HepG2 (cell line): Measurements from ENCODE around the gene AMZ2. TPM values are rescaled to one million over a fixed set of nuclear protein-coding genes. Genes with fewer than 3 reads are reported as not detected.

Experiments used
- CBX1 ChIP-seq: IDR thresholded peaks from one replicate; pipeline ENCODE4 v1.6.1; 2016; ENCODE audit warnings: antibody characterized with exemption, low read depth
- CBX2 ChIP-seq, 2 experiments: fragments of 200-600 bp in 1 of 2; sonication (generic); formaldehyde crosslinking in 1 of 2; IDR thresholded peaks; 2 replicates each; pipeline versions ENCODE4 v1.7.0 to v1.8.1; 2018 to 2022; ENCODE audit warnings: low read depth in 2 of 2, low read length in 1 of 2, mild to moderate bottlenecking in 1 of 2, missing genetic modification reagents in 1 of 2
- GTF2F1 ChIP-seq: fragments of 150-350 bp; IDR thresholded peaks from 2 replicates; pipeline ENCODE4 v1.6.1; 2014; ENCODE audit warnings: low read length
- NCOA2 ChIP-seq: sonication (generic); formaldehyde crosslinking; IDR thresholded peaks from 2 replicates; pipeline ENCODE4 v1.8.0; 2022; ENCODE audit warnings: inconsistent platforms
- NFYB ChIP-seq: sonication (generic); formaldehyde crosslinking; IDR thresholded peaks from 2 replicates; pipeline ENCODE4 v1.4.0; 2020; ENCODE audit warnings: missing genetic modification reagents
- PITX1 ChIP-seq: sonication (generic); formaldehyde crosslinking; IDR thresholded peaks from 2 replicates; pipeline ENCODE4 v1.5.1; 2020; ENCODE audit warnings: mild to moderate bottlenecking, missing genetic modification reagents
- SMAD3 ChIP-seq: sonication (generic); formaldehyde crosslinking; IDR thresholded peaks from 2 replicates; pipeline ENCODE4 v1.4.0; 2020; ENCODE audit warnings: missing genetic modification reagents
- SRY ChIP-seq: sonication (generic); formaldehyde crosslinking; IDR thresholded peaks from 2 replicates; pipeline ENCODE4 v1.8.0; 2022; ENCODE audit warnings: mild to moderate bottlenecking, missing genetic modification reagents
- ZNF232 ChIP-seq: sonication (generic); formaldehyde crosslinking; IDR thresholded peaks from 2 replicates; pipeline ENCODE4 v1.4.0; 2020; ENCODE audit warnings: missing genetic modification reagents, borderline replicate concordance
- ZNF343 ChIP-seq: sonication (generic); formaldehyde crosslinking; IDR thresholded peaks from 2 replicates; pipeline ENCODE4 v1.4.0; 2020; ENCODE audit warnings: mild to moderate bottlenecking, missing genetic modification reagents
- ZNF557 ChIP-seq: sonication (generic); formaldehyde crosslinking; IDR thresholded peaks from 2 replicates; pipeline ENCODE4 v1.4.0; 2020; ENCODE audit warnings: missing genetic modification reagents
- ZNF703 ChIP-seq: sonication (generic); formaldehyde crosslinking; IDR thresholded peaks from 2 replicates; pipeline ENCODE4 v1.5.1; 2020; ENCODE audit warnings: missing genetic modification reagents, mild to moderate bottlenecking, moderate library complexity, borderline replicate concordance
- ZNF776 ChIP-seq: sonication (generic); formaldehyde crosslinking; IDR thresholded peaks from 2 replicates; pipeline ENCODE4 v1.4.0; 2020; ENCODE audit warnings: mild to moderate bottlenecking, missing genetic modification reagents
- ZNF777 ChIP-seq: sonication (generic); formaldehyde crosslinking; IDR thresholded peaks from 2 replicates; pipeline ENCODE4 v1.4.0; 2020; ENCODE audit warnings: missing genetic modification reagents
- ZSCAN31 ChIP-seq: sonication (generic); formaldehyde crosslinking; IDR thresholded peaks from 2 replicates; pipeline ENCODE4 v1.5.0; 2020; ENCODE audit warnings: low read depth, mild to moderate bottlenecking, missing genetic modification reagents
- polyA plus RNA-seq, 8 experiments: library from polyadenylated mRNA; depleted of rRNA in 3 of 8; stranded (reverse) in 7 of 8; unstranded in 1 of 8; fragments of >200 nt; fragmentation: Illumina TruSeq in 4 of 8; extraction: Trizol in 4 of 8; gene quantifications; 2 replicates each; pipeline versions ENCODE4 v1.2.1 to v1.2.3, GENCODE V29; 2011 to 2016; ENCODE audit warnings: low read depth in 4 of 8, missing spikeins in 1 of 8, mixed read lengths in 1 of 8; ENCODE audit not compliant: insufficient read depth in 1 of 8
- total RNA-seq, 5 experiments: library from RNA; depleted of rRNA; stranded (reverse); fragments of >200 nt; fragmentation: Illumina TruSeq; extraction: Trizol; gene quantifications; 2 replicates each; pipeline ENCODE4 v1.2.3, GENCODE V29; 2016; ENCODE audit warnings: low read depth in 1 of 5
- TF ChIP-seq, protein P1 (sequence below): IDR thresholded peaks from 2 replicates; pipeline ENCODE4 v1.6.1; 2018; ENCODE audit warnings: missing genetic modification reagents
- TF ChIP-seq, protein P2 (sequence below): sonication (generic); formaldehyde crosslinking; IDR thresholded peaks from 2 replicates; pipeline ENCODE4 v1.5.1; 2020; ENCODE audit warnings: mild to moderate bottlenecking, moderate library complexity, missing genetic modification reagents
- TF ChIP-seq, protein P3 (sequence below): sonication (generic); formaldehyde crosslinking; IDR thresholded peaks from 2 replicates; pipeline ENCODE4 v1.5.0; 2020; ENCODE audit warnings: mild to moderate bottlenecking, missing genetic modification reagents
- TF ChIP-seq, protein P4 (sequence below): sonication (generic); formaldehyde crosslinking; IDR thresholded peaks from 2 replicates; pipeline ENCODE4 v1.5.0; 2020; ENCODE audit warnings: missing genetic modification reagents
- TF ChIP-seq, protein P5 (sequence below), 2 experiments: fragments of 450-650 bp in 1 of 2; sonication (generic) in 1 of 2; formaldehyde crosslinking; IDR thresholded peaks; 2 replicates each; pipeline versions ENCODE4 v1.5.0 to v1.8.0; 2020 to 2022; ENCODE audit warnings: mild to moderate bottlenecking in 1 of 2, missing genetic modification reagents in 1 of 2
- TF ChIP-seq, protein P6 (sequence below): sonication (generic); formaldehyde crosslinking; conservative IDR thresholded peaks from 2 replicates; pipeline ENCODE4 v1.4.0; 2020; ENCODE audit warnings: missing genetic modification reagents

Gene AMZ2
- total and polyA plus RNA-seq, 2 of the 13 experiments (the other 11 are each of a cell fraction or from before 2014, with no cell fraction given) = 86.9 to 90.2 TPM

DNA sequence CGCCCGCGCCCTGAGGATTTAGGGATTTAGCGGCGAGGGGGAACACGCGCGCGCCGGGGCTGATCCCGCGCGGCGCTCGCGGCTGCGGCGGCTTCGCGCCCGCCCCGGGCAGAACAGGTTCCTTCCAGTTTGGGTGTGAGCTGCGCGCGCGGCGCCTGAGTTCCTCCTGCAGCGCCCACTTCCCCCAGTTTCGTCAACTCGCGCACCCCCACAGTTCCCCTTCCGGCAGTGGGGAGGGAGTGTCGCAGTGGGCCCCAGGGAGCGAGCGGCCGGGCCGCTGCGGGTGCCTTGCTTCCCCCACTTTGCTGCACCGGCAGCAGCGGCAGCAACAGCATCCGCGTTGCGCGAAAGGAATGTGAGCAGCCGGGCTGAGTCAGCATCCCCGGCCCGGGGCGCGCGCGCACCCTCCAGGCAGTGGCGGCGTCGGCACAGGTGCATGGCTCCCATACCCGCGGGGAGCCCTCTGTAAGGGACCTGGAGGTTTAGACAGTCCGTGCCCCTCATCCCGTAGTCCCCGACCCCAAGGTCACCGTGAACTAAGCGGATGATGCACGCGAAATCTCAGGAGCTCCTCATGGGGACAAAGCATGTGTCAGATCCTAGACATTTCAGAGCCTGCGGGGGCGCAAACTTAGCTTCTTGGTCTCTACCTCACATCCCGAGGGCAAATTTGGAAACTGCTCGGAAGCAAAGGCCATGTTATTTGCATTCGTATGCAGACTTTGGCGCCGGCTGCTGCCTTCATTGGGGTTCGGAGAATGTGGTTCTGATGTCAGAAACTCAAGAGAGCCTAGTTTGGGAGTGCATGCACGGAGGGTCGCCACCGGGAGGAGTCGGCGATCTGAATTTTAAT, 44.2 kb downstream of the AMZ2 start (continued):
- TF ChIP-seq, protein P1, sequence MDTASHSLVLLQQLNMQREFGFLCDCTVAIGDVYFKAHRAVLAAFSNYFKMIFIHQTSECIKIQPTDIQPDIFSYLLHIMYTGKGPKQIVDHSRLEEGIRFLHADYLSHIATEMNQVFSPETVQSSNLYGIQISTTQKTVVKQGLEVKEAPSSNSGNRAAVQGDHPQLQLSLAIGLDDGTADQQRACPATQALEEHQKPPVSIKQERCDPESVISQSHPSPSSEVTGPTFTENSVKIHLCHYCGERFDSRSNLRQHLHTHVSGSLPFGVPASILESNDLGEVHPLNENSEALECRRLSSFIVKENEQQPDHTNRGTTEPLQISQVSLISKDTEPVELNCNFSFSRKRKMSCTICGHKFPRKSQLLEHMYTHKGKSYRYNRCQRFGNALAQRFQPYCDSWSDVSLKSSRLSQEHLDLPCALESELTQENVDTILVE (CRISPR knock-in tag) = no peak; the same call in 1 of the 2 replicates
- TF ChIP-seq NFYB (CRISPR knock-in tag) (0 out of 2 replicates have a peak, but pooled peaks have one; percentile 9), ZNF343 (CRISPR knock-in tag) (peak; percentile 79; the same call in 1 of the 2 replicates), PITX1 (CRISPR knock-in tag) (peak; percentile 30; the same call in 1 of the 2 replicates), CBX1 (peak; percentile 27), SRY (CRISPR knock-in tag) (no peak), GTF2F1 (no peak), SMAD3 (CRISPR knock-in tag) (peak; percentile 43; the same call in 1 of the 2 replicates), ZNF557 (CRISPR knock-in tag) (no peak), CBX2 (IDR thresholded peaks at IDR 0.05; ENCODE audit: low read depth, low read length) (no peak), CBX2 (CRISPR knock-in tag; IDR thresholded peaks at IDR 0.05; ENCODE audit: low read depth) (no peak), ZSCAN31 (CRISPR knock-in tag) (peak; percentile 49), ZNF776 (CRISPR knock-in tag) (peak; percentile 27; the same call in 1 of the 2 replicates), ZNF703 (CRISPR knock-in tag) (no peak), ZNF232 (CRISPR knock-in tag) (no peak), ZNF777 (no peak; the same call in 1 of the 2 replicates), NCOA2 (peak; percentile 38)
- TF ChIP-seq, protein P2, sequence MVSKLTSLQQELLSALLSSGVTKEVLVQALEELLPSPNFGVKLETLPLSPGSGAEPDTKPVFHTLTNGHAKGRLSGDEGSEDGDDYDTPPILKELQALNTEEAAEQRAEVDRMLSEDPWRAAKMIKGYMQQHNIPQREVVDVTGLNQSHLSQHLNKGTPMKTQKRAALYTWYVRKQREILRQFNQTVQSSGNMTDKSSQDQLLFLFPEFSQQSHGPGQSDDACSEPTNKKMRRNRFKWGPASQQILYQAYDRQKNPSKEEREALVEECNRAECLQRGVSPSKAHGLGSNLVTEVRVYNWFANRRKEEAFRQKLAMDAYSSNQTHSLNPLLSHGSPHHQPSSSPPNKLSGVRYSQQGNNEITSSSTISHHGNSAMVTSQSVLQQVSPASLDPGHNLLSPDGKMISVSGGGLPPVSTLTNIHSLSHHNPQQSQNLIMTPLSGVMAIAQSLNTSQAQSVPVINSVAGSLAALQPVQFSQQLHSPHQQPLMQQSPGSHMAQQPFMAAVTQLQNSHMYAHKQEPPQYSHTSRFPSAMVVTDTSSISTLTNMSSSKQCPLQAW = no peak; the same call in 1 of the 2 replicates
- TF ChIP-seq, protein P3, sequence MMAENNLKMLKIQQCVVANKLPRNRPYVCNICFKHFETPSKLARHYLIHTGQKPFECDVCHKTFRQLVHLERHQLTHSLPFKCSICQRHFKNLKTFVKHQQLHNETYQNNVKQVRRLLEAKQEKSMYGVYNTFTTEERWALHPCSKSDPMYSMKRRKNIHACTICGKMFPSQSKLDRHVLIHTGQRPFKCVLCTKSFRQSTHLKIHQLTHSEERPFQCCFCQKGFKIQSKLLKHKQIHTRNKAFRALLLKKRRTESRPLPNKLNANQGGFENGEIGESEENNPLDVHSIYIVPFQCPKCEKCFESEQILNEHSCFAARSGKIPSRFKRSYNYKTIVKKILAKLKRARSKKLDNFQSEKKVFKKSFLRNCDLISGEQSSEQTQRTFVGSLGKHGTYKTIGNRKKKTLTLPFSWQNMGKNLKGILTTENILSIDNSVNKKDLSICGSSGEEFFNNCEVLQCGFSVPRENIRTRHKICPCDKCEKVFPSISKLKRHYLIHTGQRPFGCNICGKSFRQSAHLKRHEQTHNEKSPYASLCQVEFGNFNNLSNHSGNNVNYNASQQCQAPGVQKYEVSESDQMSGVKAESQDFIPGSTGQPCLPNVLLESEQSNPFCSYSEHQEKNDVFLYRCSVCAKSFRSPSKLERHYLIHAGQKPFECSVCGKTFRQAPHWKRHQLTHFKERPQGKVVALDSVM (CRISPR knock-in tag) = peak; percentile 29; the same call in 1 of the 2 replicates
- TF ChIP-seq, protein P4, sequence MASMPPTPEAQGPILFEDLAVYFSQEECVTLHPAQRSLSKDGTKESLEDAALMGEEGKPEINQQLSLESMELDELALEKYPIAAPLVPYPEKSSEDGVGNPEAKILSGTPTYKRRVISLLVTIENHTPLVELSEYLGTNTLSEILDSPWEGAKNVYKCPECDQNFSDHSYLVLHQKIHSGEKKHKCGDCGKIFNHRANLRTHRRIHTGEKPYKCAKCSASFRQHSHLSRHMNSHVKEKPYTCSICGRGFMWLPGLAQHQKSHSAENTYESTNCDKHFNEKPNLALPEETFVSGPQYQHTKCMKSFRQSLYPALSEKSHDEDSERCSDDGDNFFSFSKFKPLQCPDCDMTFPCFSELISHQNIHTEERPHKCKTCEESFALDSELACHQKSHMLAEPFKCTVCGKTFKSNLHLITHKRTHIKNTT (CRISPR knock-in tag) = no peak
- TF ChIP-seq, protein P5, sequence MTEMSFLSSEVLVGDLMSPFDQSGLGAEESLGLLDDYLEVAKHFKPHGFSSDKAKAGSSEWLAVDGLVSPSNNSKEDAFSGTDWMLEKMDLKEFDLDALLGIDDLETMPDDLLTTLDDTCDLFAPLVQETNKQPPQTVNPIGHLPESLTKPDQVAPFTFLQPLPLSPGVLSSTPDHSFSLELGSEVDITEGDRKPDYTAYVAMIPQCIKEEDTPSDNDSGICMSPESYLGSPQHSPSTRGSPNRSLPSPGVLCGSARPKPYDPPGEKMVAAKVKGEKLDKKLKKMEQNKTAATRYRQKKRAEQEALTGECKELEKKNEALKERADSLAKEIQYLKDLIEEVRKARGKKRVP (CRISPR knock-in tag; IDR thresholded peaks at IDR 0.05) = peak in 1 of 2 experiments; percentile 61; a peak in 2 of 4 replicates
- TF ChIP-seq, protein P6, sequence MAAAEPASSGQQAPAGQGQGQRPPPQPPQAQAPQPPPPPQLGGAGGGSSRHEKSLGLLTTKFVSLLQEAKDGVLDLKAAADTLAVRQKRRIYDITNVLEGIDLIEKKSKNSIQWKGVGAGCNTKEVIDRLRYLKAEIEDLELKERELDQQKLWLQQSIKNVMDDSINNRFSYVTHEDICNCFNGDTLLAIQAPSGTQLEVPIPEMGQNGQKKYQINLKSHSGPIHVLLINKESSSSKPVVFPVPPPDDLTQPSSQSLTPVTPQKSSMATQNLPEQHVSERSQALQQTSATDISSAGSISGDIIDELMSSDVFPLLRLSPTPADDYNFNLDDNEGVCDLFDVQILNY = no peak
